Stomach (tissue), 9 donors: ENCODE data around the gene PTGER1. TPM values are rescaled to one million over a fixed set of nuclear protein-coding genes. Genes with fewer than 3 reads are reported as not detected.

Experiments
- DNase-seq, 2 donors: peaks; one replicate each; pipeline versions ENCODE4 v3.0.0 to v3.0.0-alpha.2; 2013 to 2019
- H3K27ac ChIP-seq, 5 donors: fragments of 200-600 bp in 4 of 5; sonication (generic) in 4 of 5; one replicate each; pipeline ENCODE4 v1.5.1; 2013 to 2019; ENCODE audit warnings: mild to moderate bottlenecking in 1 of 5, moderate library complexity in 1 of 5
- H3K27me3 ChIP-seq, 3 donors: fragments of 200-600 bp; sonication (generic); one replicate each; pipeline ENCODE4 v1.5.1; 2017 to 2019; ENCODE audit warnings: mixed run types in 1 of 3
- H3K36me3 ChIP-seq, 4 donors: fragments of 200-600 bp; sonication (generic); 1 replicate in 3 of 4; 2 replicates in 1 of 4; pipeline ENCODE4 v1.5.1; 2016 to 2019
- H3K4me1 ChIP-seq, 4 donors: fragments of 200-600 bp; sonication (generic); one replicate each; pipeline ENCODE4 v1.5.1; 2016 to 2019
- H3K4me3 ChIP-seq, 4 donors: fragments of 200-600 bp; sonication (generic) in 3 of 4; one replicate each; pipeline ENCODE4 v1.5.1; 2016 to 2019; ENCODE audit warnings: mild to moderate bottlenecking in 1 of 4
- H3K9me3 ChIP-seq, 4 donors: fragments of 200-600 bp; sonication (generic); one replicate each; pipeline ENCODE4 v1.5.1; 2016 to 2019
- CTCF ChIP-seq, 7 experiments: fragments of 450-650 bp in 4 of 7; fragments of 200-600 bp in 3 of 7; sonication (generic) in 3 of 7; IDR thresholded peaks; one replicate each; pipeline ENCODE4 v1.5.1; 2016 to 2019; ENCODE audit warnings: antibody characterized with exemption in 7 of 7, control low read depth in 2 of 7, mild to moderate bottlenecking in 1 of 7
- EP300 ChIP-seq: sonication (generic); formaldehyde crosslinking; IDR thresholded peaks from one replicate; pipeline ENCODE4 v1.6.1; 2017; ENCODE audit warnings: antibody characterized with exemption
- POLR2A ChIP-seq, 4 donors: fragments of 450-650 bp; IDR thresholded peaks; one replicate each; pipeline ENCODE4 v1.6.1; 2016; ENCODE audit warnings: antibody characterized with exemption in 4 of 4, control low read depth in 2 of 4, mild to moderate bottlenecking in 1 of 4, moderate library complexity in 1 of 4
- POLR2AphosphoS5 ChIP-seq, 3 donors: sonication (generic); formaldehyde crosslinking; IDR thresholded peaks; one replicate each; pipeline ENCODE4 v1.6.1; 2016; ENCODE audit warnings: antibody characterized with exemption in 3 of 3
- WGBS, 5 donors: extraction: QIAGEN DNeasy Blood & Tissue Kit in 3 of 5; methylation state at CpG; one replicate each; pipeline versions ENCODE4 v1.1.5 to v1.1.7; 2013 to 2018; 5-methylcytosine and 5-hydroxymethylcytosine counted together
- intact Hi-C: fragments of 100-400 bp; cut with DNase I; formaldehyde crosslinking; loops from one replicate; pipeline ENCODE4 v1.15.1; 2023; ENCODE audit warnings: low total_unique reads
- polyA plus RNA-seq, 3 donors: library from polyadenylated mRNA; stranded (reverse); fragments of 200-250 nt; gene quantifications; one replicate each; pipeline ENCODE4 v1.2.3, GENCODE V29; 2013
- total RNA-seq, 5 donors: library from RNA; depleted of rRNA; stranded (reverse); fragments of >200 nt; gene quantifications; one replicate each; pipeline versions ENCODE4 v1.1.0 to v1.2.3, GENCODE V29; 2014 to 2016
- donor health status: healthy with polysubstance abuse.
- donor health status: Bipolar disorder and iron deficiency.
- donor health status: healthy.

The PTGER1 gene
- total and polyA plus RNA-seq, 8 donors = 1.2 to 3.4 (median 2.4) TPM; not detected in 4

GRCh38 chr19:14476673-14477401 is 1.7 kb upstream of the PTGER1 start:
- H3K27ac ChIP-seq = peak overlapping the region; percentile 1 to 82 (median 73)
- DNase-seq = peak; percentile 51 to 85
- H3K9me3 ChIP-seq = no peaks in the 10 kb centered on the region
- H3K27me3 ChIP-seq = peaks cover 0 to 47% (median 29%) of the 10 kb centered on the region in 3 donors
- H3K36me3 ChIP-seq = peaks cover 16 to 44% (median 41%) of the 10 kb centered on the region in 4 donors
- TF ChIP-seq POLR2A (IDR thresholded peaks at IDR 0.05) (no peak), POLR2AphosphoS5 (IDR thresholded peaks at IDR 0.05) (peak; percentile 5 to 37 (median 25)), CTCF (IDR thresholded peaks at IDR 0.05) (no peak), EP300 (no peak)
- 36 to 49% (median 45%) methylated on average over 24 to 26 of the region's 26 CpGs for WGBS, 5 donors
- peaks cover 59 to 77% (median 65%) of the 10 kb centered on the region in 4 donors for H3K4me1 ChIP-seq
- no peak overlapping the region for H3K4me3 ChIP-seq
- intact Hi-C loops = no loop called here

GRCh38 chr19:14476327-14476672 is 1.1 kb upstream of the PTGER1 start:
- DNase-seq = no peak
- H3K4me3 ChIP-seq = no peak overlapping the region
- H3K27me3 ChIP-seq = peaks cover 0 to 47% (median 29%) of the 10 kb centered on the region in 3 donors
- WGBS, 5 donors = 72 to 79% (median 76%) methylated on average over 6 to 7 of the region's 7 CpGs
- no peak for TF ChIP-seq POLR2A (IDR thresholded peaks at IDR 0.05)
- TF ChIP-seq POLR2AphosphoS5 (IDR thresholded peaks at IDR 0.05) = no peak
- no peak for TF ChIP-seq CTCF (IDR thresholded peaks at IDR 0.05)
- no peak for TF ChIP-seq EP300
- peaks cover 61 to 81% (median 69%) of the 10 kb centered on the region in 4 donors for H3K4me1 ChIP-seq
- no peaks in the 10 kb centered on the region for H3K9me3 ChIP-seq
- peak overlapping the region in 4 of 5 donors; percentile 18 to 82 (median 74) for H3K27ac ChIP-seq
- intact Hi-C loops = no loop called here
- H3K36me3 ChIP-seq = peaks cover 16 to 46% (median 44%) of the 10 kb centered on the region in 4 donors

- no peaks in the 10 kb centered on the region for H3K9me3 ChIP-seq
- H3K27me3 ChIP-seq = peaks cover 0 to 47% (median 29%) of the 10 kb centered on the region in 3 donors
- peaks cover 61 to 71% (median 66%) of the 10 kb centered on the region in 4 donors for H3K4me1 ChIP-seq
- intact Hi-C loops = no loop called here
- H3K36me3 ChIP-seq = peaks cover 27 to 47% (median 45%) of the 10 kb centered on the region in 4 donors
- H3K27ac ChIP-seq = peak overlapping the region in 4 of 5 donors; percentile 18 to 82 (median 74)
- 30 to 42% (median 36%) methylated on average over 11 to 12 of the region's 12 CpGs for WGBS, 5 donors
- H3K4me3 ChIP-seq = peak overlapping the region; percentile 18 to 29 (median 26)
- TF ChIP-seq POLR2AphosphoS5 (IDR thresholded peaks at IDR 0.05) (no peak), POLR2A (IDR thresholded peaks at IDR 0.05) (no peak), EP300 (no peak), CTCF (IDR thresholded peaks at IDR 0.05) (no peak)
- DNase-seq = no peak
Measured at GRCh38 chr19:14474827-14475226, 327 bp downstream of the PTGER1 start.

- 22 to 42% (median 26%) methylated on average over 19 to 53 of the region's 53 CpGs for WGBS, 5 donors
- DNase-seq = peak; percentile 59 to 73
- peak overlapping the region in 3 of 4 donors; percentile 16 to 46 (median 24) for H3K4me3 ChIP-seq
- peaks cover 0 to 47% (median 29%) of the 10 kb centered on the region in 3 donors for H3K27me3 ChIP-seq
- H3K4me1 ChIP-seq = peaks cover 61 to 69% (median 66%) of the 10 kb centered on the region in 4 donors
- intact Hi-C loops = no loop called here
- H3K27ac ChIP-seq = peak overlapping the region in 2 of 5 donors; percentile 73 to 82
- TF ChIP-seq EP300 (no peak), CTCF (IDR thresholded peaks at IDR 0.05) (no peak), POLR2A (IDR thresholded peaks at IDR 0.05) (no peak), POLR2AphosphoS5 (IDR thresholded peaks at IDR 0.05) (no peak)
- H3K9me3 ChIP-seq = no peaks in the 10 kb centered on the region
- H3K36me3 ChIP-seq = peaks cover 32 to 47% (median 45%) of the 10 kb centered on the region in 4 donors
Measured at GRCh38 chr19:14473978-14474578, 1.1 kb downstream of the PTGER1 start.
